GM10847 (cell line): ENCODE measurements around the gene GRIP1.

Experiments
- POLR2A ChIP-seq: IDR thresholded peaks from 2 replicates; pipeline ENCODE4 v1.6.1; 2011; ENCODE audit not compliant: insufficient read length; ENCODE audit errors: extremely low read depth

The GRIP1 gene, protein sequence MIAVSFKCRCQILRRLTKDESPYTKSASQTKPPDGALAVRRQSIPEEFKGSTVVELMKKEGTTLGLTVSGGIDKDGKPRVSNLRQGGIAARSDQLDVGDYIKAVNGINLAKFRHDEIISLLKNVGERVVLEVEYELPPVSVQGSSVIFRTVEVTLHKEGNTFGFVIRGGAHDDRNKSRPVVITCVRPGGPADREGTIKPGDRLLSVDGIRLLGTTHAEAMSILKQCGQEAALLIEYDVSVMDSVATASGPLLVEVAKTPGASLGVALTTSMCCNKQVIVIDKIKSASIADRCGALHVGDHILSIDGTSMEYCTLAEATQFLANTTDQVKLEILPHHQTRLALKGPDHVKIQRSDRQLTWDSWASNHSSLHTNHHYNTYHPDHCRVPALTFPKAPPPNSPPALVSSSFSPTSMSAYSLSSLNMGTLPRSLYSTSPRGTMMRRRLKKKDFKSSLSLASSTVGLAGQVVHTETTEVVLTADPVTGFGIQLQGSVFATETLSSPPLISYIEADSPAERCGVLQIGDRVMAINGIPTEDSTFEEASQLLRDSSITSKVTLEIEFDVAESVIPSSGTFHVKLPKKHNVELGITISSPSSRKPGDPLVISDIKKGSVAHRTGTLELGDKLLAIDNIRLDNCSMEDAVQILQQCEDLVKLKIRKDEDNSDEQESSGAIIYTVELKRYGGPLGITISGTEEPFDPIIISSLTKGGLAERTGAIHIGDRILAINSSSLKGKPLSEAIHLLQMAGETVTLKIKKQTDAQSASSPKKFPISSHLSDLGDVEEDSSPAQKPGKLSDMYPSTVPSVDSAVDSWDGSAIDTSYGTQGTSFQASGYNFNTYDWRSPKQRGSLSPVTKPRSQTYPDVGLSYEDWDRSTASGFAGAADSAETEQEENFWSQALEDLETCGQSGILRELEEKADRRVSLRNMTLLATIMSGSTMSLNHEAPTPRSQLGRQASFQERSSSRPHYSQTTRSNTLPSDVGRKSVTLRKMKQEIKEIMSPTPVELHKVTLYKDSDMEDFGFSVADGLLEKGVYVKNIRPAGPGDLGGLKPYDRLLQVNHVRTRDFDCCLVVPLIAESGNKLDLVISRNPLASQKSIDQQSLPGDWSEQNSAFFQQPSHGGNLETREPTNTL

DNA sequence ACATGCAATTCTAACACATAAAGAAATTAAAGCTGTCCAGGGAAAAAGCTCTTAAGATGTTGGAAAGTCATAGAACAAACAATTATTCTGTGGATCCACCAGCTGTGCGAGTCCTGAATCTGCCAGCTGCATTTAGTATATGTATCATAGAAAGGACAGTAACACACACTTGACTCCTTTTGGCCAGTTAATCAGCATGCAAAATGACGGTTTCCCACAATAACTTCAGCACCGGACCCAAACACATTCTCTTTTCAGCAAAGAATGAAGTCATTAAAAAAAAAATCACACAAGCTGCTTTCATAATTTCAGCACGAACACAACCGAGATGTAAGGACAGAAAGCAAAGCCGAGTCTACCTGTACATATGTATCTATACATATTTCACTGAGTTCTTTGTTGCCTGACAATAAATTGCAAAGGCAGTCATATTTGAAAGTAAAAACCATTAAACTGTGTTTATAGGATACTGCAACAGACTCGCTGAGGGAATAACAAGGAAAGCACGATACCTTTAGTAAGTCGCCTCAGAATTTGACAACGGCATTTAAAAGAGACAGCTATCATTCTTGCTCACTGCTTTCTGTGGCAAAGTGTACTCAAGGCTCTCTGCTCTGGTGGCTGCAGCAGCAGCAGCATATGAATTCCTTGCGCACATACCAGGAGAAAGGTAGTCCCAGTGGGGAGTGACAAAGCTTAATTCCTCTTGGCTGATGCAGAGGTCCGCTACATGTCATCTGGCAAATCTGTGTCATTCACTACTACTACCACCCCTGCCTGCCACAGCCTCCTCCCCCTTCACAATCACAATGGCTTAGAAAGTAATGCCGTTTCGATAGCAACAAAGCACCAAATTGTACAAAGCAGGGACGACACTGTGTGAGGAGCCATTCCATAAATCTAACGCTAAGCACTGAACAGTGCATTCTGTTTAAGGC is at the start of gene GRIP1:
Gene GRIP1, minus strand, starts transcription at position 739 of the 938 bp plus-strand sequence. Its CDS starts 172 bp downstream, at position 567.
- TF ChIP-seq POLR2A, result no peak

DNA sequence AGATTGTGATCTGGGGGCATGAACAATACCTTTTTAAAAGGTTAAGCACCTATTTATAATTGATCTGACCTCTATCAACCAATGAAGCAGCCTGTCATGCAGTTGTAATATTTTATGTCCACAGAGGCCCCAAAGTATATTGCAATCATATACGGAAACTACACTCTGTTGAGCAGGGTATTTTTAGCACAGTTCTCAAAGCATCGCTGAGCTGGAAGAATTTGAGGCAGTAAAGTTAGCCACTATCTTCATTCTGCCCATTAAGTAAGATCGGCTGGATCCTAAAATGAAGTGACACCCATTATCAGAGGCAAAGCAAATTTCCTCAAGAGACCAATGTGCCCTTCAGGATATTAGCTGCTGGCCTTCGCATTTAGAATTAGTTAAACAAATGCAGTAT is 47.7 kb upstream of the GRIP1 start:
- no peak for TF ChIP-seq POLR2A

DNA sequence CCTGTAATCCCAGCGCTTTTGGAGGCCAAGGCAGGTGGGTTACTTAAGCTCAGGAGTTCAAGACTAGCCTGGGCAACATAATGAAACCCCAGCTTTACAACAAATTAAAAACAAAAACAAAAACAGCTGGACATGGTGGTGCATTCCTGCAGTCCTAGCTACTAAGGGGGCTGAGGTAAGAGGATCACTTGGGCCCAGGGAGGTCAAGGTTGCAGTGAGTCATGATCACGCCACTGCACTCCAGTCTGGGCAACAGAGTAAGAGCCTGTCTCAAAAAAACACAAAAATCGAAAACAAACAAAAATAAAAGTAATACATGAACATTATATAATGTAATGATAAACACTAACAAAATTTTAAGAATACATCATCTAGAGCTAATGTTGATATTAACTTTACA is 46.2 kb upstream of the GRIP1 start:
- TF ChIP-seq POLR2A, result no peak

DNA sequence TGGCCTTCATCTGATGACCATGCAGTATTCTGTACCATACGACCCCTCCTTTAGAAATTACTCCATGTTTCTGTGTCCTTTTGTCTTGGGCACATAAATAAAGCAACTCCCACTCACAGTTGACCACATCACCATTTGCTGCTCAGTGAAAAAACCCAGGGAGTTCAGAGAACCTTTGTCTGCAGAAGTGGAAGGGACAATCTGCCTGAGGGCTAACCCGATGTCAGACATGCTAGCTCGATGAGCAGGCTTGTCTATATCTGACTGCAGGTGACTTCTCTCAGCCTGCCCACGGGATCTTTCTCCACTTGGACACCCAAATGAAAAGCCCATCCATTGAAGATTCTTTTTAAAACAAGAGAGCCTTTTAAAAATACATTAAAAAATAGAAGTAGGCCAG is 45.7 kb upstream of the GRIP1 start:
- no peak for TF ChIP-seq POLR2A

DNA sequence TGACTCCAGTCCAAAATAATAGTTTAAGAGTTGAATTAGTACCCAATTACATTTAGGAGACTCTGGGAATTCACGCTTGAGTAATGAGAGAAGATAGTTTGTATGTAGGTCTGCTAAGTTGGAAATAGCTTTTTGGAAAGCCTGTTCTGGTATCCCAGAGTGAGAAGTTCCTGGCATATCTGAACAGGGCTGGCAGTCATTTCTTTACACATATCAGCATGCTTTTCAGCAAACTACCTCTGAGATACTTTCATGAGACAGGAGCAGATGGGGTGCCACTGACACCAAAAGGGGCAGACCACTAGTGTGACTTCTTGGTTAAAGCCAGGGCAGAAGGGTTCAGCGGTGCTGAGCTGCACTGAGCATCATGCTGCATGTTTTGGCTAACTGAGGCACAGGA is 45.1 kb upstream of the GRIP1 start:
- no peak for TF ChIP-seq POLR2A

DNA sequence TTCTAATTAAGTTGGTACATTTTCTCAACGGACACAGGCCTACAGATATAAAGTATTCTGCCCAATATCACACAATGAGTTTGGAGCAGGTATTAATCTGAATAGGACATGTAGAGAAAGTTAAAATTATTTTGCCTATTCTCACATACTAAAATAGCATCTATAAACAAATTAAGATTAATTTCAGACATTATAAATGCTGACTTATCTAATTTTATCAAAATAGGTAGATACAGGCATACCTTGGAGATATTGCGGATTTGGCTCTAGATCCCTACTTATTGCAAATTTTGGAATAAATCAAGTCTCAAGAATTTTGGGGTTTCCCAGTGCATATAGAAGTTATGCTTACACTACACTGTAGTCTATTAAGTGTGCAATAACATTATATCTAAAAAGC is 41.0 kb upstream of the GRIP1 start:
- no peak for TF ChIP-seq POLR2A

DNA sequence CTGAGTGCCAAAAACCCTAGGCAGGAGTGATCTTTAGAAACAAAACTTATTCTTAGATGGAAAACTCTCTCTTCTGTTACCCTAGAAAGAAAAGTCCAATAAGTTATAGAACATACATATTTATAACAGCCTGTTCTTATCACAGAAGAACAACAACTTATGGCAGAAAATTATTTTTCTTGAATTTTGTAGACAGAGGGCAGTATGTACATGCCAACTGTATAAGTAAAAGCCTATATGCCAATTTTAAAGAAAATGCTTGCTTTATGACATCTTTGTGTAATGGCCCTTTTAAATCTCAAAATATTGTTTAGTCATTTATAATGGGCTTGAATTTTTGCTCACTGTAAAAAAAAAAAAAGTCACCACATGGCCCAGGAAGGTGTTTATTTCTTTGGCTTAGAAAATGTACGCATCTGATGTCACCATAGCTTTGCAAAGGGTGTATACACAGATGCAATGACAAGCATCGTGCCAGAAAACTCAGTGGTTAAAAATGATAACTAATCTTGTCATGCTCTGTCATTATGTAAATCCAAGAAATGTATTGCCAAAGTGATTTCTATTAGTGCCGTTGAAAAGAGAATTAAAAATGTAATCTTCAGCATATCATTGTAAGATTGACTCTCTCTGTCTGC is 38.3 kb upstream of the GRIP1 start:
- no peak for TF ChIP-seq POLR2A

DNA sequence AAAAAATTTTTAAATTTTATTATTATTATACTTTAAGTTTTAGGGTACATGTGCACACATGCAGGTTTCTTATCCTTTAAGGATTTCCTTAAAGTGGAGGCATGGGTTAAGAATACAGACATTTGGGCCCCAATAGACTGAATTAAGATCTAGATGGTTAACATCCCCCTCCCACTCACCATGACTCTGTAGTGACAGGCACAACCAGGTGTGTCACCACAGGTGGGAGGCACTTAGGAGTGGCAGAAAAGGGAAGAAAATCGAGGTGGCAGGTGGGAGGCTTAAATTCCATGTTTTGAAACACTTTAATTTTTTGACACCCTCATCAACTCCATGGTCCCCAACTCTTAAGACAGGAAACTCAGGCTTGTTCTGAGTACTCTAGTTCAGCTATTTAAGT is 37.6 kb upstream of the GRIP1 start:
- no peak for TF ChIP-seq POLR2A

DNA sequence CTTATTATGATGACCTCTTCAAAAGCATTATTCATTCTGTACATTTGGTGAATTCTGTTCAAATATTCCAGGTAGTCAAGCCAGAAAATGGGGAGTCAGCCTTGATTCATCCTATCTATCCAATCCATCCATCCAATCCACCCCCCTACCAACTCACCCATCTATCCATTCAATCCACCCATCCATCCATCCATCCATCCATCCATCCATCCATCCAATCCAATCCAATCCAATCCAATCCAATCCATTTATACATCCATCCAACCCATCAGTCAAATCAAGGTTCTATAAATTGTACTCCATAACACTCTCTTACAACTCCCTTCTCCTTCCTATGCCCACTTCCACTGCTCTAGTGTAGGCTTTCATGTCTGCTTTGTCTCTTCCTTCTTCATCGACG is 35.8 kb upstream of the GRIP1 start:
- TF ChIP-seq POLR2A, result no peak

DNA sequence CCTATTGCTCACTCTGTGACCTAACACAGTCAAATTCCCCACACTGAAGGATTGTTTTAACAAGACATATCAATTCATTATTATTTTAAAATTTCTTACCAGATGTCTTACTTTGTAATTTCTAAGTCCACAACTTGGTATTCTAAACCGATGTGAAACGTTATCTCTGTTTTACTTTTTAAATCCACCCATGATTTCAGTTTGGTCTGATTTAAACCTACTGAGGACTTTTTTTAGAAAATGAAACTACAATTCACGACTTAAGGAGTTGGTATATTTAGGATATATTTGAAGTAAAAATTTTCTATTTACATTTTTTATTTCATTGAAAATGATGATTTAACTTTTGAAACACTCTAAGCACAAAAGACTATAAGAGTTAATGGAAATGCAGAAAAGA is 35.1 kb upstream of the GRIP1 start:
- TF ChIP-seq POLR2A, result no peak

DNA sequence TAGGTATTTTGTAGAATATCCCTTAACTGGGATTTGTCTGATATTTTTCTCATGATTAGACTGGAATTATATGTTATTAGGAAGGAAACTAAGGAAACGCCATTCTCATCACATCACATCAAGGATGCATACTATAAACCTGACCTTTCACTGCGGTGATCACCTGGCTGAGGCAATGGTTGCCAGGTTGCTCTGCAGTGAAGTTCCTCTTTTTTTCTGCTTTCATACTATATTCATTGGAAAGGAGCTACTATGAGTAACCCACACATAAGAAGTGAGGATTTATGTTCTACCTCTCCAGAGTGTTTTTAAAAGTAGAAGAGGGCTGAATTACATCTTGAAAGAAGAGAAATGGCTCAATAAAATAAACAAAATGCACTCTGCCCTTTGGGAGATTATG is 31.0 kb upstream of the GRIP1 start:
- TF ChIP-seq POLR2A, result no peak

DNA sequence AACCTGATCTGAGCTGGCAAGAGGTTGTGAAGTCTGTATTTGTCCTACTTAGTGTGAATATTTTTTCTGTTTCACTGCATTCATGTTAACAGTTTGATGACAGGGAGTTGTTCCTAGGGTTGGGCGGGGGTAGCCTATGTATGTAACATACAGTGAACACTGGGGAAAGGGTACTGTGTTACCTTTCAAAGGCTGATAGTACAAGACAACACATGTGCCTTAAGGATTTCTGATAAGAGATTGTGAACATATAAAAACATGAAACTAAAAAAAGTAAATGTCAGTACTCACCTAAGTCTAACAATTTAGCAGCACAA is 30.5 kb upstream of the GRIP1 start:
- TF ChIP-seq POLR2A, result no peak

DNA sequence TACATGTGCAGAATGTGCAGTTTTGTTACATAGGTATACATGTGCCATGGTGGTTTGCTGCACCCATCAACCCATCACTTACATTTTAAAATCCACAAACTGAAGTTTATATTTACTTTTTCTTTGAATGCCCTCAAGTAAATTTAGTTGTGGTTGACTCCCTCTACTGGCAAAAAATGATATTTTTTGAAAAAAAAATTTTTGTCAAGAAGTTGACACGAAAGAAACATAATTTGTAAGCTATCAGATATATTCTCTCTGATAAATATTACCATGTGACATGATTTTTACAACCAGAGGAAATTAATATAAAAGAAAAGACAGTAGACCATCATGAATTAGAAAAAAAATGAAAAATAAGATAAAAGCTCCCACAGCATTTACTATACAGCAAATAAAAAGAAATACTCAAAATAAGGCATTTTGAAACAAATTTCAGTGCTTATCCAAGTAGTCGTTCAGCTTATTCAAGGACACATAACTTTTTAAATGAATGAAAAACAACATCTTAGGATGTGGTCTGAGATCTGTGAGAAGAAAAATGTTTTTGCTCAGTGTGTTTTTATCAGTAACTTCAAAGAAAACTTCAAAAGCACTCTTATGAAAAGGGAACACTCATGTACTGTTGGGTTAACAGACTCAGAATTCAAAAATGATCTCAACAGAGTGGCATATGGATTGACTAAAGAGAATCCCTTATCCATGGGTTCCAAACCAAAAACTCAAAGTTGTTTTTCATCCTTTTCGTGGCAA is 30.0 kb upstream of the GRIP1 start:
- TF ChIP-seq POLR2A, result no peak
